OCI-LY7 (cell line): ENCODE data around the gene RPL37A. TPM values are rescaled to one million over a fixed set of nuclear protein-coding genes. Genes with fewer than 3 reads are reported as not detected.

Source experiments
- Bru-seq: library from RNA; stranded (reverse); fragments of 400-500 nt; gene quantifications from one replicate; lab custom pipeline; 2021; lab: Mats Ljungman, UMichigan
- BruChase-seq, 2 experiments: library from RNA; stranded (reverse); fragments of 400-500 nt; gene quantifications; one replicate each; lab custom pipeline; 2021; lab: Mats Ljungman, UMichigan
- BruUV-seq: library from RNA; stranded (reverse); fragments of 400-500 nt; replicated peaks from 2 replicates; lab custom pipeline; 2021; lab: Mats Ljungman, UMichigan
- CTCF ChIA-PET: fragments of 300-600 bp; sonication (Branson Sonifier 250); formaldehyde crosslinking; loops from one replicate; lab custom pipeline; 2022; ENCODE audit warnings: antibody characterized with exemption; ENCODE audit not compliant: unreplicated experiment; lab: Charles Lee
- POLR2A ChIA-PET: fragments of 300-600 bp; sonication (Branson Sonifier 250); formaldehyde crosslinking; loops from one replicate; lab custom pipeline; 2022; ENCODE audit warnings: antibody characterized with exemption; lab: Charles Lee
- DNase-seq: peaks from one replicate; pipeline ENCODE4 v3.0.0-alpha.2; 2015; ENCODE audit warnings: low spot score
- H2AFZ ChIP-seq: fragments of 200-600 bp; sonication (generic), shearing (Covaris generic); 2 replicates; pipeline ENCODE4 v1.6.1; 2014; ENCODE audit warnings: mild to moderate bottlenecking, antibody characterized with exemption, low read length, moderate library complexity
- H3K27ac ChIP-seq: fragments of 200-600 bp; sonication (generic); 2 replicates; pipeline ENCODE4 v1.5.1; 2014; ENCODE audit warnings: mixed run types, low read depth, mild to moderate bottlenecking, moderate library complexity, low read length, inconsistent platforms; ENCODE audit not compliant: poor library complexity, severe bottlenecking
- H3K36me3 ChIP-seq: fragments of 200-600 bp; sonication (generic); 2 replicates; pipeline ENCODE4 v1.6.1; 2014; ENCODE audit warnings: mild to moderate bottlenecking, antibody characterized with exemption, low read length, moderate library complexity, mixed read lengths; ENCODE audit not compliant: insufficient read depth
- H3K4me1 ChIP-seq: fragments of 200-600 bp; sonication (generic); 2 replicates; pipeline ENCODE4 v1.5.1; 2014; ENCODE audit warnings: mild to moderate bottlenecking, low read length; ENCODE audit not compliant: insufficient read depth, poor library complexity, severe bottlenecking
- H3K4me2 ChIP-seq: fragments of 200-600 bp; sonication (generic); 2 replicates; pipeline ENCODE4 v1.6.1; 2014; ENCODE audit warnings: mild to moderate bottlenecking, low read length
- H3K4me3 ChIP-seq: fragments of 200-600 bp; sonication (generic); 2 replicates; pipeline ENCODE4 v1.5.1; 2014; ENCODE audit warnings: mild to moderate bottlenecking, low read depth, low read length; ENCODE audit not compliant: poor library complexity, severe bottlenecking
- H3K79me2 ChIP-seq: fragments of 200-600 bp; sonication (generic); 2 replicates; pipeline ENCODE4 v1.6.1; 2016; ENCODE audit warnings: low read depth, mild to moderate bottlenecking, low read length, moderate library complexity, mixed read lengths; ENCODE audit not compliant: insufficient read depth
- H3K9me2 ChIP-seq: fragments of 200-600 bp; sonication (generic); 2 replicates; pipeline ENCODE4 v1.6.1; 2016; ENCODE audit warnings: mild to moderate bottlenecking, low read length, mixed read lengths; ENCODE audit not compliant: insufficient read depth
- H3K9me3 ChIP-seq: fragments of 200-600 bp; sonication (generic); 2 replicates; pipeline ENCODE4 v1.6.1; 2014; ENCODE audit warnings: mild to moderate bottlenecking, mixed run types, low read length, mixed read lengths
- H4K20me1 ChIP-seq: fragments of 200-600 bp; sonication (generic); 2 replicates; pipeline ENCODE4 v1.6.1; 2014; ENCODE audit warnings: mild to moderate bottlenecking, antibody characterized with exemption, low read length, moderate library complexity, mixed read lengths; ENCODE audit not compliant: insufficient read depth
- CTCF ChIP-seq: fragments of 200-600 bp; sonication (generic); conservative IDR thresholded peaks from 2 replicates; pipeline ENCODE4 v1.5.1; 2014; ENCODE audit warnings: mild to moderate bottlenecking, antibody characterized with exemption, low read length, moderate library complexity, mixed read lengths
- EZH2phosphoT487 ChIP-seq: fragments of 200-600 bp; sonication (generic); IDR thresholded peaks from 2 replicates; pipeline ENCODE4 v1.6.1; 2018; ENCODE audit warnings: low read depth, borderline replicate concordance, mild to moderate bottlenecking, mixed run types, antibody characterized with exemption, low read length, moderate library complexity, mixed read lengths
- intact Hi-C: fragments of 100-400 bp; cut with micrococcal nuclease; formaldehyde crosslinking; loops from one replicate; pipeline ENCODE4 v1.10.0; 2022; ENCODE audit not compliant: unreplicated experiment
- long read RNA-seq: library from polyadenylated mRNA; stranded (forward); transcript quantifications from one replicate; pipeline ENCODE4 v2.0.0, GENCODE V29; 2022
- total RNA-seq, 2 experiments: library from RNA; depleted of rRNA in 1 of 2; stranded (reverse); fragments of >200 nt in 1 of 2; shearing (Covaris generic) in 1 of 2; gene quantifications; 2 replicates each; pipeline ENCODE4 v1.2.3, GENCODE V29; 2014 to 2022

Gene RPL37A
- 4,020 and 4,194 TPM in 2 replicates for total RNA-seq (2014; rRNA removed; shearing (Covaris generic))
- total RNA-seq (2022), result 3,282 and 3,500 TPM in 2 replicates
- percentile 86 among the genes with signal in this experiment for Bru-seq, nascent RNA
- BruChase-seq, experiment 1, labeled RNA remaining after a 6-hour chase, result percentile 80 among the genes with signal in this experiment
- percentile 81 among the genes with signal in this experiment for BruChase-seq, experiment 2, labeled RNA remaining after a 2-hour chase
- long read RNA-seq, transcript RPL37A-201 (3 exons, 742 nt), result minor isoform, 47 of 357 reads
- long read RNA-seq, transcript RPL37A-210 (4 exons, 3,647 nt), result major isoform, 280 of 357 reads
- long read RNA-seq, partial matches to known transcripts, result 20 of 357 reads
- long read RNA-seq, other reads (novel, unspliced or antisense), result 5 of 357 reads

DNA sequence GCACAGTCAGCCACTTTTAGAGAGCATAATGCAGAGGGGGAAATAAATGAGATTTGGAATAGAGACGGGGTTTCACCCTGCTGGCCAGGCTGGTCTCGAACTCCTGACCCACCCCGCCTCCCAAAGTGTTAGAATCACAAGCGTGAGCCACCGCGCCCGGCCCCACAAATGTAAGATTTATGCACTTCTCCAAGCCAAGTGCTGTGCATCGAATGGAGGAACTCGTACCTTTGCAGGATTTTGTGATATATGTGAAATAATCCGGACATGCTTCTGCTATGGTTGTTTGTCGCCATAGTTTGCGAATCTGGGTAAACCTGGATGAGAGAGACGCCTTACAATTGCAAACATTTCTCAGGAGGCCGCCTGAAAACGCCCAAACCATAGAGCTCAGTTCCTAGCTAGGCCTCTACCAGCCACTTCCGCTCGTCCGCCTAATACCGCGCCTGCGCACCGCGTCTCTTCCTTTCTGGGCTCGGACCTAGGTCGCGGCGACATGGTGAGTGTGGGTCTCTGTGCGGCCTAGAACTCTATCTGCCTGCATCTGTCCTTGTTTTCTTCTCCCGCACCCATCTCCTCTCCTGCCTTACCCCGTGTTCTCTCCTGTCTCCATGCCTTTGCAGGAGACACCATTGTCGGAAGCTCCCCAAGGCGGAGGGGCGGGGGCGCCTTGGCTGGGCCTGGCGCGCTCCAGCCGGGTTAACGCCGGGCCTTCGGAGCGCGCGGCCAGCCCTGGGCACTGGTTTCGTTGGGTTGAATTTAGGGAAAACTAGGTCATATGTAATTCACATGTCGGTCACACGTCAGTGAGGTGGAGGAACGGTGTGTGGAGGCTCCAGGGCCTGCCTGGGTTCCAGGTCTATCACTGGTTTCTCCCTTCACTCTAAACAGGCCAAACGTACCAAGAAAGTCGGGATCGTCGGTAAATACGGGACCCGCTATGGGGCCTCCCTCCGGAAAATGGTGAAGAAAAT is at the start of gene RPL37A:
Gene RPL37A, plus strand, starts transcription at position 466 of the 974 bp plus-strand sequence. Its CDS starts 31 bp downstream, at position 497.
- peaks cover 60% of the 10 kb centered on the region for H3K79me2 ChIP-seq
- H2AFZ ChIP-seq, result peak within 1 kb of the TSS; percentile 88

GRCh38 chr2:216450346-216450745 is 48.3 kb upstream of the RPL37A start:
- no peak for DNase-seq
- Histone ChIP-seq H3K9me2 (no peaks in the 10 kb centered on the region), H3K79me2 (no peaks in the 10 kb centered on the region), H3K4me2 (no peak overlapping the region), H3K36me3 (peaks cover 87% of the 10 kb centered on the region), H3K4me3 (no peak overlapping the region), H3K9me3 (no peaks in the 10 kb centered on the region), H4K20me1 (no peaks in the 10 kb centered on the region), H2AFZ (no peak overlapping the region), H3K4me1 (no peaks in the 10 kb centered on the region), H3K27ac (no peak overlapping the region)
- ChIA-PET POLR2A (no interaction called here), CTCF (no interaction called here)
- BruUV-seq, result no TSS peak
- TF ChIP-seq EZH2phosphoT487, result no peak
- TF ChIP-seq CTCF, result no peak
- intact Hi-C loops, result no loop called here

More for the DNA sequence above, at the start of gene RPL37A:
- TF ChIP-seq CTCF, result no peak; the same call in 1 of the 2 replicates
- no peak for TF ChIP-seq EZH2phosphoT487
- DNase-seq, result peak; percentile 95
- TSS peak; percentile 69 for BruUV-seq
- peaks cover 47% of the 10 kb centered on the region for H3K4me1 ChIP-seq
- peak within 1 kb of the TSS; percentile 67 for H3K27ac ChIP-seq
- peaks cover 28% of the 10 kb centered on the region for H4K20me1 ChIP-seq
- intact Hi-C loops, result loop anchor here (2.0 to 10.0 kb wide), 3 partner anchors 86 to 1684 kb away; partner anchors contain the start of genes SMARCAL1 and XRCC5
- peaks cover 55% of the 10 kb centered on the region for H3K36me3 ChIP-seq
- no peaks in the 10 kb centered on the region for H3K9me3 ChIP-seq
- ChIA-PET POLR2A (interaction anchor here (0.6 to 2.4 kb wide), 12 partner anchors 9 to 108 kb away, joined by 3 to 16 read pairs (median 4); partner anchors contain the start of gene SMARCAL1), CTCF (interaction anchor here (0.6 kb wide), 1 partner anchor 8 kb away, joined by 3 read pairs; no protein-coding TSS in a partner anchor)
- peak within 1 kb of the TSS; percentile 94 for H3K4me3 ChIP-seq
- H3K4me2 ChIP-seq, result peak within 1 kb of the TSS; percentile 88
- no peaks in the 10 kb centered on the region for H3K9me2 ChIP-seq
